ENCODE results near the gene PKD2.

Gene PKD2

DNA sequence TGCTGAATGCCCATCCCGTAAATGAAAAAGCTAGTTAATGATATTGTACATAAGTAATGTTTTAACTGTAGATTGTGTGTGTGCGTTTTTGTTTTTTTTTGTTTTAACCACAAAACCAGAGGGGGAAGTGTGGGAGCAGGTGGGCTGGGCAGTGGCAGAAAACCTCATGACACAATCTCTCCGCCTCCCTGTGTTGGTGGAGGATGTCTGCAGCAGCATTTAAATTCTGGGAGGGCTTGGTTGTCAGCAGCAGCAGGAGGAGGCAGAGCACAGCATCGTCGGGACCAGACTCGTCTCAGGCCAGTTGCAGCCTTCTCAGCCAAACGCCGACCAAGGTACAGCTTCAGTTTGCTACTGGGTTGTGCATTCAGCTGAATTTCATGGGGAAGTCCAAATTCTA is 32.0 kb upstream of the PKD2 start, which contains the start of gene SPP1:
Gene SPP1, plus strand, starts transcription at position 249 of the 400 bp plus-strand sequence. CDS start 1,182 bp downstream, outside the sequence.
- no peaks in the 10 kb centered on the region for H3K36me3 ChIP-seq (ENCODE audit: control insufficient read depth, insufficient read depth, low read length)

DNA sequence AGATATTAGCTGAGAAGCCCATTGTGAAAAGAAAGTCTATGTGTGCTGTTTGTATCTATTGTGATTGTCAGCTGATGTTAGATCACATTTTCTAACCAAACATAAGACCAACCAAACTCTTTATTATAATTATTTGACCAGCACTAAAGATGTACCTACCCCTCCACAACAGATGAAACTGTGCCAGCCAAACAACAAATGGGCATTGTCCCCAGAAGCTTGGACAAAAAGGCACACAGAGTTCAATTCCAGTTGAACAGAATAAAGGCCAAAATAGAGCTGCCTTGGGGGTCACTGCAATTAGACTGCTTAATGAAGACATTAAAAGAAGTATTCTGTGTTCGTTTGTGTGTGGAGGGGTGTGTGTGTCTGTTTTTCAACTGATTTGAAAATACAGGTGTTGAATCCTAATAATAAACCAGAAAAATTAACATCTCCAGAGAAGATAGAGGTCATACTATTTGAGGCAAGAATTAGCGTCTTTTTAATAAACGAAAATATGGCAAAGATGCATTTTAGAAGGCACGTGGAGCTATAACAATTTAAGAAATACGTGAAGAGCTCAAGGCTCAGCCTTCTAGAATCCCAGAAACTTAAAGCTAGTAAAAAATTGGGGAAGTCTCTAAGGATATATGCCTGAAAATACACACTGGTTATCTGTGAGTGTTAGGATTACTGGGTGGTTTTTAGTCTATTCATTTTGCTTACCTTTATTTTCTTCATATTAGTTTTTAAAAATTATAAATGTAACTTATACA is 29.7 kb upstream of the PKD2 start:
- peak overlapping the region; percentile 15 for H3K4me3 ChIP-seq (ENCODE audit: extremely low read depth, insufficient read depth, low read length, poor library complexity, severe bottlenecking)
- peaks cover 5% of the 10 kb centered on the region for H3K36me3 ChIP-seq (ENCODE audit: control insufficient read depth, insufficient read depth, low read length)
- H3K27ac ChIP-seq (ENCODE audit: low read depth, low read length, severe bottlenecking): no peak overlapping the region
- H3K4me1 ChIP-seq (ENCODE audit: control insufficient read depth, insufficient read depth, low read length, poor library complexity, severe bottlenecking): peaks cover 11% of the 10 kb centered on the region
- no peaks in the 10 kb centered on the region for H3K9me3 ChIP-seq (ENCODE audit: control insufficient read depth, low read length)
- WGBS, 2 experiments (ENCODE audit: insufficient coverage in 2 of 2): 89 to 91% methylated on average over 4 of the region's 5 CpGs

More for the DNA sequence above, 32.0 kb upstream of the PKD2 start, which contains the start of gene SPP1:
- H3K4me3 ChIP-seq (ENCODE audit: extremely low read depth, insufficient read depth, low read length, poor library complexity, severe bottlenecking): peak within 1 kb of the TSS; percentile 26
- no peak within 1 kb of the TSS for H3K27ac ChIP-seq (ENCODE audit: low read depth, low read length, severe bottlenecking)
- no peaks in the 10 kb centered on the region for H3K9me3 ChIP-seq (ENCODE audit: control insufficient read depth, low read length)
- H3K4me1 ChIP-seq (ENCODE audit: control insufficient read depth, insufficient read depth, low read length, poor library complexity, severe bottlenecking): peaks cover 15% of the 10 kb centered on the region
- 6% methylated on average over 3 to 6 of the region's 8 CpGs for WGBS, 2 experiments (ENCODE audit: insufficient coverage in 2 of 2)

DNA sequence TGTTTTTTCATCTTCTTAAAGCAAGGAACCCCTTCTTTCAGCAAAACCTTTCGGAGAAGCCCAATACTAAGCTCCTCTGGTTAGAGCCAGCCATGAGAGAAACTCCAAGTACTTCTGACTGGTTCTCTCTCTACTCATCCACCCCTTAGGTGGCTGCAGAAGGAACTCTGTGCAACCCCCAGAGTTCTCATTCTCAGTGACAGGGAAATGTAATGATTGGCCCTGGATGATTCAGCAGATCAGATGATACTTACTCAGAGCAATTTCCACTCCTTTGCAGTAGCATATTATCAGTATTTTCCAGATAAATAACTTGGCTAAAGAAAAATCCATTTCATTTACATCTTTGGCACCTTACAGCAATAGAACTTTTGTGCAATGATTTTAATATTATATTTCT is 28.8 kb upstream of the PKD2 start:
- H3K9me3 ChIP-seq (ENCODE audit: control insufficient read depth, low read length): no peaks in the 10 kb centered on the region
- peaks cover 6% of the 10 kb centered on the region for H3K4me1 ChIP-seq (ENCODE audit: control insufficient read depth, insufficient read depth, low read length, poor library complexity, severe bottlenecking)
- H3K36me3 ChIP-seq (ENCODE audit: control insufficient read depth, insufficient read depth, low read length): peaks cover 5% of the 10 kb centered on the region
- 100% methylated on average over 1 of the region's 1 CpG for WGBS, 2 experiments (ENCODE audit: insufficient coverage in 2 of 2)
- no peak overlapping the region for H3K27ac ChIP-seq (ENCODE audit: low read depth, low read length, severe bottlenecking)
- H3K4me3 ChIP-seq (ENCODE audit: extremely low read depth, insufficient read depth, low read length, poor library complexity, severe bottlenecking): no peak overlapping the region

DNA sequence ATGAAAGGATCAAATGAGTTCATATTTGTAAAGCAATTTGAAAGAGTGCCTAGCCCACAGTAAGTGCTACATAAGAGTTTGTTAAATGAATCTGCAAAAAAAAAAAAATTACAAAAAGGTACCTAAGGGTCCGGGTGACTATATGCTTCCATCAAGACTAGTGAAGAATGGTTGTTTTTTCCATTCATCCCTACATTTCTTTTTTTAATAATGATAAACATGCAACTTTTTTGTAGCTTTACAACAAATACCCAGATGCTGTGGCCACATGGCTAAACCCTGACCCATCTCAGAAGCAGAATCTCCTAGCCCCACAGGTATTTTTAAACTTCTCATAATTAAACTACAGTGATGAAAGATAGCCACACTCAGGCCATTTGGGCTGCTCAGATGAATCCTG is 27.6 kb upstream of the PKD2 start:
- no CpG with 5 or more reads among the region's 1 CpG for WGBS, 2 experiments (ENCODE audit: insufficient coverage in 2 of 2)
- Histone ChIP-seq H3K4me1 (ENCODE audit: control insufficient read depth, insufficient read depth, low read length, poor library complexity, severe bottlenecking) (peaks cover 3% of the 10 kb centered on the region), H3K36me3 (ENCODE audit: control insufficient read depth, insufficient read depth, low read length) (peaks cover 5% of the 10 kb centered on the region), H3K4me3 (ENCODE audit: extremely low read depth, insufficient read depth, low read length, poor library complexity, severe bottlenecking) (no peak overlapping the region), H3K27ac (ENCODE audit: low read depth, low read length, severe bottlenecking) (no peak overlapping the region), H3K9me3 (ENCODE audit: control insufficient read depth, low read length) (no peaks in the 10 kb centered on the region)

DNA sequence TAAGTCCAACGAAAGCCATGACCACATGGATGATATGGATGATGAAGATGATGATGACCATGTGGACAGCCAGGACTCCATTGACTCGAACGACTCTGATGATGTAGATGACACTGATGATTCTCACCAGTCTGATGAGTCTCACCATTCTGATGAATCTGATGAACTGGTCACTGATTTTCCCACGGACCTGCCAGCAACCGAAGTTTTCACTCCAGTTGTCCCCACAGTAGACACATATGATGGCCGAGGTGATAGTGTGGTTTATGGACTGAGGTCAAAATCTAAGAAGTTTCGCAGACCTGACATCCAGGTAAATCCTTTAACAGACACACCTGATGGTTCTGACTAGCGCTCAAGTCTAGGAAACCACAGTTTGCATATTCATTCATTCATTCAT is 25.9 kb upstream of the PKD2 start:
- Histone ChIP-seq H3K36me3 (ENCODE audit: control insufficient read depth, insufficient read depth, low read length) (peaks cover 5% of the 10 kb centered on the region), H3K4me1 (ENCODE audit: control insufficient read depth, insufficient read depth, low read length, poor library complexity, severe bottlenecking) (no peaks in the 10 kb centered on the region), H3K27ac (ENCODE audit: low read depth, low read length, severe bottlenecking) (no peak overlapping the region), H3K9me3 (ENCODE audit: control insufficient read depth, low read length) (no peaks in the 10 kb centered on the region), H3K4me3 (ENCODE audit: extremely low read depth, insufficient read depth, low read length, poor library complexity, severe bottlenecking) (no peak overlapping the region)
- 96 to 100% methylated on average over 5 to 7 of the region's 8 CpGs for WGBS, 2 experiments (ENCODE audit: insufficient coverage in 2 of 2)

DNA sequence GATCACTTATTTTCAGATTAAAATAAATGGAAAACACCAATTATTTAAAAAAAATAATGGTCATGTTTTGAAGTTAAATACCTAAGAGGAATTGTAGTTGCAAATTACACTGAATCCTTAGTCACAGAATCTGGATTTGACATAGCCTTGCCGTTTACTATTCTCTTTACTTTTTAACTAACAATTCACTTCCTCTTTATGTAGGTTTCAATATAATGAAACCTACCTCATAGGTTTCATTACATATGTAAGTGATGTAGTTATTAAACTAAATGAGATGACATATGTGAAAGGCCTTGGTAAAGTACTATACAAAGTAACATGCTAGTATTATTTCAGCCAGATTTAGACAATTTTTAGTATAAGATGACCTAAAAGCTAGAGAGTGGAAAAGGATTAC is 25.4 kb upstream of the PKD2 start:
- H3K27ac ChIP-seq (ENCODE audit: low read depth, low read length, severe bottlenecking): no peak overlapping the region
- no peaks in the 10 kb centered on the region for H3K9me3 ChIP-seq (ENCODE audit: control insufficient read depth, low read length)
- H3K36me3 ChIP-seq (ENCODE audit: control insufficient read depth, insufficient read depth, low read length): peaks cover 5% of the 10 kb centered on the region
- H3K4me1 ChIP-seq (ENCODE audit: control insufficient read depth, insufficient read depth, low read length, poor library complexity, severe bottlenecking): no peaks in the 10 kb centered on the region
- WGBS, 2 experiments (ENCODE audit: insufficient coverage in 2 of 2): no CpG with 5 or more reads among the region's 1 CpG
- no peak overlapping the region for H3K4me3 ChIP-seq (ENCODE audit: extremely low read depth, insufficient read depth, low read length, poor library complexity, severe bottlenecking)

DNA sequence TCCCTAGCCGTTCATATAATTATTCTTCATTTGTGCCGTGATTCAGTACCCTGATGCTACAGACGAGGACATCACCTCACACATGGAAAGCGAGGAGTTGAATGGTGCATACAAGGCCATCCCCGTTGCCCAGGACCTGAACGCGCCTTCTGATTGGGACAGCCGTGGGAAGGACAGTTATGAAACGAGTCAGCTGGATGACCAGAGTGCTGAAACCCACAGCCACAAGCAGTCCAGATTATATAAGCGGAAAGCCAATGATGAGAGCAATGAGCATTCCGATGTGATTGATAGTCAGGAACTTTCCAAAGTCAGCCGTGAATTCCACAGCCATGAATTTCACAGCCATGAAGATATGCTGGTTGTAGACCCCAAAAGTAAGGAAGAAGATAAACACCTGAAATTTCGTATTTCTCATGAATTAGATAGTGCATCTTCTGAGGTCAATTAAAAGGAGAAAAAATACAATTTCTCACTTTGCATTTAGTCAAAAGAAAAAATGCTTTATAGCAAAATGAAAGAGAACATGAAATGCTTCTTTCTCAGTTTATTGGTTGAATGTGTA is 24.9 kb upstream of the PKD2 start:
- H3K36me3 ChIP-seq (ENCODE audit: control insufficient read depth, insufficient read depth, low read length): peaks cover 5% of the 10 kb centered on the region
- H3K4me1 ChIP-seq (ENCODE audit: control insufficient read depth, insufficient read depth, low read length, poor library complexity, severe bottlenecking): no peaks in the 10 kb centered on the region
- 92 to 97% methylated on average over 9 to 12 of the region's 13 CpGs for WGBS, 2 experiments (ENCODE audit: insufficient coverage in 2 of 2)
- no peak overlapping the region for H3K27ac ChIP-seq (ENCODE audit: low read depth, low read length, severe bottlenecking)
- H3K9me3 ChIP-seq (ENCODE audit: control insufficient read depth, low read length): no peaks in the 10 kb centered on the region
- no peak overlapping the region for H3K4me3 ChIP-seq (ENCODE audit: extremely low read depth, insufficient read depth, low read length, poor library complexity, severe bottlenecking)

DNA sequence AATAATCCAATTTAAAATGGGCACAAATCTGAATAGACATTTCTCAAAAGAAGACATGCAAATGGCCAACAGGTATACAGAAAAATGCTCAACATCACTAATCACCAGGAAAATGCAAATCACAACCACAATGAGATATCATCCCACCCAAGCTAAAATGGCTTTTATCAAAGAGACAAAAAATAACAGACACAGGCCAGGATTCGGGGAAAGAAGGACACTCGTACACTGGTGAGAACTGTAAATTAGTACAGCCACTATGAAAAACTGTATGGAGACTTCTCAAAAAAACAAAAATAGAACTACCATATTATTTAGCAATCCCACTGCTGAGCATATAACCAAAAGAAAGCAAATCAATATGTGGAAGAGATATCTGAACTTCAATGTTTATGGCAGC is 23.4 kb upstream of the PKD2 start:
- H3K36me3 ChIP-seq (ENCODE audit: control insufficient read depth, insufficient read depth, low read length): peaks cover 5% of the 10 kb centered on the region
- no peaks in the 10 kb centered on the region for H3K4me1 ChIP-seq (ENCODE audit: control insufficient read depth, insufficient read depth, low read length, poor library complexity, severe bottlenecking)
- WGBS, 2 experiments (ENCODE audit: insufficient coverage in 2 of 2): 78% methylated on average over 2 of the region's 2 CpGs; no CpG with 5 or more reads in 1 of the 2 experiments
- H3K9me3 ChIP-seq (ENCODE audit: control insufficient read depth, low read length): no peaks in the 10 kb centered on the region
- no peak overlapping the region for H3K4me3 ChIP-seq (ENCODE audit: extremely low read depth, insufficient read depth, low read length, poor library complexity, severe bottlenecking)
- H3K27ac ChIP-seq (ENCODE audit: low read depth, low read length, severe bottlenecking): no peak overlapping the region

DNA sequence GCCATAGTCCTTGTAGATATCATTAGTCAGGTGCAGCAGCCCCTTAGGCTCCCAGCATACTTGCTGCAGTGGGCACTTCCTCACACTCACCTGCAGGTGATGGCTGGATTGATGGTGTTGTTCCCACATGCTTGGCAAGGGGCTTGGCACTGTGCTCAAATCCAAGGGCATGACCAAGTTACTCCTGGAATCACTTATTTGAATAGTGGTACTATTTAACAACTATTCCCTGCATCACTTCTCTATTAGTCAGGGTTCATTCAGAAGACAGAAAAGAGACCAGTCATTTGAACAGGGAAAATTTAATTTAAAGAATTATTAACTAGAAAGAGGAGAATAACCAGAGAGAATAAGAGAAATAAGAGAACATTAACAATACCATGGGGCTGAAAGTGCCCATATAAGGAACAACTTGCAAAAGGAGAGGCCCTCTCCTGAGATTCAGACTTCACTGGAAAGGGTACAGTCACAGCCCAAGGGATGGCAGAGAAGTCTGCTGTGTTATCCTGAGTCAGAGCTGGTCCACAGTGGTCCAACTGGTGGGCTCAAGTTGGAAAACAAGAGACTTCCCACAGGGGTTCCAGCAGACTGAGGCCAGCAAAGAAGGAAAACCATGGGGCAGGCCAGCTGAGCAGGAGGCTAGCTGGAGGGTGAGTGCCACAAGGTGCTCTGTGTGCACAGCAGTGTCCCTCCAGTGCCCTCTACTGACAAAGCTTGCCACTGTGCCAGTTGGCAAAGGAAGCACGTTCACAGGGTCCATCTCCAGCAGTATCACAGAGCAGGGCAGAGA is 22.1 kb upstream of the PKD2 start:
- 0 to 10% methylated on average over 1 of the region's 1 CpG for WGBS, 2 experiments (ENCODE audit: insufficient coverage in 2 of 2)
- Histone ChIP-seq H3K9me3 (ENCODE audit: control insufficient read depth, low read length) (no peaks in the 10 kb centered on the region), H3K27ac (ENCODE audit: low read depth, low read length, severe bottlenecking) (no peak overlapping the region), H3K4me1 (ENCODE audit: control insufficient read depth, insufficient read depth, low read length, poor library complexity, severe bottlenecking) (no peaks in the 10 kb centered on the region), H3K4me3 (ENCODE audit: extremely low read depth, insufficient read depth, low read length, poor library complexity, severe bottlenecking) (no peak overlapping the region), H3K36me3 (ENCODE audit: control insufficient read depth, insufficient read depth, low read length) (peaks cover 5% of the 10 kb centered on the region)

DNA sequence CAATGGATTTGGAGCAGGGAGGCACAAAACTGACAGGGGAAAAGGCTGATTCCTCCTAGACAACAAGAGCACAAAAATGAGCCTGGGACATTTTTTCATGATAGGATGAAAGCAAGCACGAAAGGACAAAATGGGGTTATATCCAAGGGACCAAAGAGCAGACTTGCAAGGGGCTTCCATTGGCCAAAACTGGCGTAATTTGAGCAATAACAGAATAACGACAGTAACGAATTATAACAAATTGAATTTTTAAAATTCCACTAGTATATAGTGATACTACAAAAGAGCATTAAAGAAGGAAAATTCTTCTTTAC is 21.6 kb upstream of the PKD2 start:
- Histone ChIP-seq H3K9me3 (ENCODE audit: control insufficient read depth, low read length) (no peaks in the 10 kb centered on the region), H3K27ac (ENCODE audit: low read depth, low read length, severe bottlenecking) (no peak overlapping the region), H3K4me3 (ENCODE audit: extremely low read depth, insufficient read depth, low read length, poor library complexity, severe bottlenecking) (no peak overlapping the region), H3K36me3 (ENCODE audit: control insufficient read depth, insufficient read depth, low read length) (peaks cover 5% of the 10 kb centered on the region), H3K4me1 (ENCODE audit: control insufficient read depth, insufficient read depth, low read length, poor library complexity, severe bottlenecking) (no peaks in the 10 kb centered on the region)
- 71% methylated on average over 1 of the region's 4 CpGs; no CpG with 5 or more reads in 1 of the 2 experiments for WGBS, 2 experiments (ENCODE audit: insufficient coverage in 2 of 2)

All from mesodermal cell (in vitro differentiated cells).